Endothelial cell of hepatic sinusoid (primary cell): Measurements from ENCODE around the gene PARP11.

Source experiments
- in situ Hi-C: cut with HindIII; loops from 2 replicates; pipeline ENCODE4 v1.10.0; 2017; ENCODE audit warnings: low sequenced_read_pairs

The PARP11 gene

DNA sequence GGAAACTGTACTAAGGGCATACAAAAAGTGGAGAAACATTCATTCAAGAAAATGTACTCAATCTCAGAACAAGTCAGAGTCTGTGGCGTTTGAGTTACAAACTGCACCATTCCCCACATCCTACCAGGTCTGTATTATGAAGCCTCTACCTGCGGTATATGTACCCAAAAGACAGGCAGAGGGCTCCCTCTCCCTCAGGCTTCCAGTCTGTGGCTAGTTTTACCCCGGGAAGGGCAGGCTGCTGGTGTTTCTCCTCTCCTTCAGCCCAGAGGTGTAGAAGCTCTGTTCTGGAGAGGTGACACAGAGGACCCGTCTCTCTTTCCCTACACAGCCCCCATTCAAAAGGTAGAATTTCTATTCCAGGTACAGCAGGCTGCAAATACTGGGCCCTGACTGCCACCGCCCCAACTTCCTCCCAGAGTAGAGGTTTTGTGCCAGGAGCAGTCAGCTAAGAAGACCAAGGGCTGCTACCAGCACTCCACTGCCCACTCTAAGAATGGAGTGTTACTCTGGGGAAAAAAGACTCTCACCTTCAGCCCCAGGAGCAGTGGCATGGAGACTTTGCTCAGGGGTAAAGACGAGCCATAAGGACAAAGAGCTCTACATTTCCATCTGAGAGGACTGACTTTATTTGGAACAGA is 39.4 kb downstream of the PARP11 start:
- in situ Hi-C loops = no loop called here

DNA sequence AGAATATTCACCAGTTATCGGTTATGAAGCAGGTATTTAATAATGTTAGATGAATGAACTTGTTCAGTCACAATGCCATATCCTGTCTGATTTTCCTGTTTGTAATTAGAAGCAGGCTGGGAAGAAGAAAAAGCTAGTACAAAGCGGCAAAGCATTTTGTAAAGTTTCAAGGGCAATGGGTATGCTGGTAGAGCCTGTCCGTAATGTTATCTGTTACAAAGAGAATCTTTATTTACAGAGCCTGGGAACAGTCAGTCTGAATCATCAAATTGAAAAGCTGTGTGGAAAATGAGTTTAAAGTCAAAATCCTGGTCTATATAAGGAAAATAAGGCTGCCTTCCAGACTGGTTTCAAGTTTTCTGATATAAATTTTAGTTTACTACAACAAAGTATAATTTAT is 40.5 kb downstream of the PARP11 start:
- in situ Hi-C loops = no loop called here

GRCh38 chr12:3828888-3829287 is 44.3 kb downstream of the PARP11 start:
- in situ Hi-C loops = no loop called here

GRCh38 chr12:3827301-3828000 is 45.7 kb downstream of the PARP11 start:
- in situ Hi-C loops = no loop called here

GRCh38 chr12:3821441-3821840 is 51.8 kb downstream of the PARP11 start:
- in situ Hi-C loops = no loop called here

DNA sequence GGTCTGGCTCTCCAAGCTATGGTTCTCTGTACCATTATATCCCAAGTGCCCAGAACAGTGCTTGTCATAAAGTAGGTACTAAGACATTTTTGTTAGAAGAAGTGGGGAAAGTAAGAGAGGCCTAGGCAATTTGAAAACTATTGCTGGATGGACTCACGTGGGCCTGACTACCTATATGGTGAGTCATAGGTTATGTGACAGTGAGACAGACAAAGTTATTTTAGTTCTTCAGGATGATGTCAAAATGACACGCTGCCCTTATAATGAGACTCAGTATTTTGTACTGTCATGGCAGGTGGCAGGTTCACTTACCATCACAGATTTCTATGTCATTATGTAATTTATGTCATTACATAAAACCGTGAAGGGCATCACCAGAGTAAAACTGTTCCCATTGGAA is 53.1 kb downstream of the PARP11 start:
- in situ Hi-C loops = no loop called here

DNA sequence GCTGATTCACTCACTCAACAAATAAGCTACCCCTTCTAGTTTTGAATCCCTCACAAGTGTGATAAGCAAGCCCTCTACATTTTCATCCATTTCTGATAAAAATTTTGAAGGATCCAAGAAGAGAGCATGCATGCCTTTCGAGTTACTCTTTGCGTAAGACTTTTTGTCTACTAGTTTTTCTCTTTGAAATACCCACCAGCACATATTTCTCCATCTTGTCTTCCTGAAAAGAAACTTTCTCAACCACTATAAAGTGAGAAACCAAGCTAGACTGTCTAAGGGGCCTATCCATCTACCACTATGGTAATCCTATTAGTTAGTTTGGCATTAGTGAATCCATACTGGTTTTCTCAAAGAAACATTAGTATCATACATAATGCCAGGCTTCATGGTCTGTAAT is 56.9 kb downstream of the PARP11 start:
- in situ Hi-C loops = no loop called here

DNA sequence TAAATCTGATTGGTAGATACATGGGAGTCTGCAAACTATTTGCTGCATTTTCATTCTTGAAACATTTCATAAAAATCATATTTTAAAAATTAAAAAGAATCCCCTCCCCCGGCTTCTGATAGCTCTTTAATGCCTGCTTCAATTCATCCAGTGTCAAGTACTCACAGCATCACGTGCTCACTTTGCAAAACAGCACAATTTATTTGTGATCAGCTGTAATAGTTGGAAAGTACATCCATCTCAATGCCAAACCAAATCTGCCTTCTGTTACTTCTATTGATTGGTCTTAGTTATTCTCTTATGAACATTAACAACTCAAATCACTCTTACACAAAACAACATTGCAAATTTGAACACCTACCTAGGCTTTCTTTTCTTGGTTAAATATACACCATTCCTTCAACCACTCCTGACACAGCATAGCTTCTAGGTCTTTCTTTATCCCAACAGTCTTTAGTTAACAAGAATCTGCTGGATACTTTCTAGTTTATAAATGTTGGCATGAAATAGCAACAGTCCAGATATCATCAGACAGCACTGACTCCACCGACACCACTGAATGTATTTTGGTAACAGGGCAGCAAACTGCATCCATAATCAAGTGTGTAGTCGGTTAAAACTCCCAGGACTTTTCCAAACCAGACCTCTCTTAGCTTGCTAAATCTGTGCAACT is 58.0 kb downstream of the PARP11 start:
- in situ Hi-C loops = no loop called here

DNA sequence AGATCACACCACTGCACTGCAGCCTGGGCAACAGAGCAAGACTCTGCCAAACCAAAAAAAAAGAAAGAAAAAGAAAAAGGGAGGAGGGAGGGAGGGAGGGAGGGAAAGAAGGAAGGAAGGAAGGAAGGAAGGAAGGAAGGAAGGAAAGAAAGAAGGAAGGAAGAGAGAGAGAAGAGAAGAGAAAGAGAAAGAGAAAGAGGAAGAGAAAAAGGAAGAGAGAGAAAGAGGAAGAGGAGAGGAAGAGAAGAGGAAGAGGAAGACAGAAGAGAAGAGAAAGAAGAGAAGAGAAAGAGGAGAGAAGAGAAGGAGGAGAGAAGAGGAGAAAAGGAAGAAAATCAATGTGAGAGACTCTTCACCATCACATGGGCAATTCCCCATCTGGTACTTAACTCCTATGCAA is 62.7 kb downstream of the PARP11 start:
- in situ Hi-C loops = loop anchor here (5.0 kb wide), 1 partner anchor 102 kb away; no protein-coding TSS in a partner anchor

GRCh38 chr12:3810016-3810370 is 63.2 kb downstream of the PARP11 start:
- in situ Hi-C loops = loop anchor here (5.0 kb wide), 1 partner anchor 102 kb away; no protein-coding TSS in a partner anchor

GRCh38 chr12:3809357-3810015 is 63.7 kb downstream of the PARP11 start:
- in situ Hi-C loops = loop anchor here (5.0 kb wide), 1 partner anchor 103 kb away; no protein-coding TSS in a partner anchor

DNA sequence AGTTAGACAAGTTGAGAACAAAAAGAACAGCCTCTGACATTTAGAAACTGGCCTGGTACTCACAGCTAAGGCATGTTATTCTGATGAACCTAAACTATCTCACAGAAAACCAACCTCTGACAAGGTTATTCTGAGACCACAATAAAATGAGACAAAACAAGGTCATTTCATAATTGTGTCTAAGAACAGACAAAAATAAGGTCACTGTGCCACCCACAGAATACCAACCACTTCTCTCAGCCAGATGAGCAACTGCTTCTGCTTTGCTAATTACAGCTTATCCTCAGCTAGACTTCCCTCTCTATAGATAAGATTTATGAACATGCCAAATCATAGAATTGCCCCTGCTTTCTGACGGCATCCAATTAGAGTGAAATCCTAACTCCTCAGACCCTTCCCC is 68.1 kb downstream of the PARP11 start:
- in situ Hi-C loops = no loop called here

DNA sequence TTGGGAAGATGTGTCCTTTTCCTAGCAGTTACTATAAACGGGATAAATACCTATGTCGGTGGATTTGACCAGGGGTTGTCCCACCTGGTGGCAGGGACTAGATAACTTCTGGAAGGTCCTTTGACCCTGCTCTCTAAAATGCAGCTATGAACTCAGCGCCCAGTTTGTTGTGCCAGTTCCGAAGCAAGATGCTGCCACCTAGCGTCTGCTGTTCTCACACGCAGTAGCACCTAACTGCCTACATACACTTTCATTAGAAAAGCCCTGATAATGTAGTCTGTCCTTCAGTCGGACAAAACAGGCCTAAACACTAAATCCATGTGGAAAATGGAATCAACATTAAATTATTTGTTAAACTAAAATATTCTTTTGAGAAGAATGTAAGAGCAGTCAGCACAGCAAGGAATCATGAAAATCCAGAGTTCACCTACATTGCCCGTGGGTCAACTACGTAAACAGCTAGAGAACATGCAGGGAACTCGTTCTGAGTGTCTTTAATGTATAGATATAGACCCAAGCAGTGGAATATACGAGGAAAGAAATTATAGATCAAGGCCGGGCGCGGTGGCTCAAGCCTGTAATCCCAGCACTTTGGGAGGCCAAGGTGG is 69.2 kb downstream of the PARP11 start:
- in situ Hi-C loops = no loop called here

DNA sequence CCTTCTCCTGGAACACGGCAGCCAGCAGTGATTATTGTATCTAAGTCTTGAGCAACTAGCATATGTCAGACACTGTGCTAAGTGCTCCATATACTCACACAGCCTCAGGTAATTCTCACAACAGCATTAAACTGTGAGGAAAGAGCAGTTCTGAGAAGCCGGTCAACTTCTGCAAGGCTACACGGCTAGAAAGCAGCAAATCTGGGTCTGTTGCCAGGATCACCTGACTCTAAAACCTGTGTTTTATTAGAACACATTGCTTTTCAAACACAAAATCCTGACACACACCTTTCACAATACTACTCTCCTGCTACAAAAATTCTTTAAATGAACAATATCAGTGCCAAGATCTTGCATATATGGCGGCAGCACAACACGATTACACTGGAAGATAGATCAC is 70.5 kb downstream of the PARP11 start:
- in situ Hi-C loops = no loop called here

DNA sequence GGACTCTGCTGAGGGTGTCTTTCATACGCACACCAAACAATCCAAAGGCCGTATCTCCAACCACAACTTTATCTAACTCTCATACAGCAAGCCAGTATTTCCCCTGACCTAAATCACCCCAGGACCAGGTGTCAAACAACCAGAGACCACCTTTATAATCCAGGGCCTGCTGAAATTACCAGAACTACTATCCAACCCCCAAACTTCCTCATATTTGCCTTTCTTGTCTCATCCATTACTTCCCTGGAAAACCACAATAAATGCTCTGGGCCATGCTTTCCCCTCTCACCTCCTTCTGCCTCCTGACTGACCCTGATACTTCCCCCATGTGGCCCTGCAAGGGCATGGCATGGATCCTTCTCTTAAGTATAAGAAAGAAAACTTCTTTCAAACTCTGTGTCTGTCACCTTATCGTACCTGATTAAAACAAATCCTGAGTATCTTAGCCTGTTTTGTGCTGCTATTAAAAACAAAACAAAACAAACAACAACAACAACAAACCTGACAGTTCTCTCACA is 75.6 kb downstream of the PARP11 start:
- in situ Hi-C loops = no loop called here

- in situ Hi-C loops = no loop called here
Measured at GRCh38 chr12:3795492-3796133, 77.6 kb downstream of the PARP11 start.

DNA sequence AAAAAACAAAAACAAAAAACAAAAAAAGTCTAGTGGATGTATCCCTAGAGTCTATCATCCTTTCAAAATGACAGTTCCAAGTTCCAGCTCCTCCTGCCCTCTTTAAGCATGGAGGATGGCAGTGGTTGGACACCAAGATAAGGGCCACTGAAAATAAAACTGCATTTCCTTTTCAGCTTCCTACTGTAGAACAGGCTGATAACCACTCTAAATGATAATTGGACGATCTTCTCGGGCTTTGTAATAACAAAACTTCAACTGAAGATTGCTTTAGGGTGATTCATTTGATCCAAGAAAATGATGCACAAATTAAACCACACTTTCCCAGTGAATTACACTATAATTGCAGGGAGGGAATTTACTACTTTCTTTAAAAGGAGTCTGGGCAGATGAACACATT is 78.1 kb downstream of the PARP11 start:
- in situ Hi-C loops = no loop called here

DNA sequence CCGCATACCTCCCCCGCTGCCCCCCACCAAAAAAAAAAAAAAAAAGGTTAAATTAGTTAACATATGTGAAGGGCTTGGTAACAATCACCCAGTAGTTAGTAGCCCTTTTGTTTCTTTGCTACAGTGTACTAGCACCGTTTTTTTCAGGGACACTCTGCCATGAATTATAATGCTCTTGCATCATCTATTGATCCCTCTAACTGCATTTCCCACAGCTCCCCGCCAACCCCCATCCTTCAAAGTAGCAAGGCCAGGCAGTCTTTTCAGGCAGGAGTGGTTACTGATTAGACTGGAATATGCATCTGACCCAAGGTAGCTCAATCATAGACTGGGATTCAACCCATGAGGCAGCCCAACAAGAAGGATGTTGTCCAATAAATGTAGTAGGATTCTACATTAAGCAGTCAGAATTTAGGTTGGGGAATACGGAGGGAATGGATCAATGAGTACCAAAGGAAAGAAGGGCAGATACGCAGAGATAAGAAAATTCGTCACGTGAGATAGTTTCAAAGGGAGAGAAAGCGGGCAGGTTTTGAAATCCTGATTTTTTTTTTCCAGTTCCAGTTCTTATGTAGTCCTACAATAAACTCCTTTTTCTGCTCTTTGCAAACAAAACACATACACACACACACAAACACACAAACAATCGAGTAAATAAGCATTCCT is 80.4 kb downstream of the PARP11 start:
- in situ Hi-C loops = no loop called here

GRCh38 chr12:3791256-3791874 is 81.8 kb downstream of the PARP11 start:
- in situ Hi-C loops = no loop called here
